Activated CD8-positive, alpha-beta memory T cell treated with anti-CD3 and anti-CD28 coated beads for 1 hour (primary cell): ENCODE results near the gene RELB.

Experiments used
- DNase-seq, 2 donors: peaks; one replicate each; pipeline ENCODE4 v3.0.0-alpha.2; 2020; ENCODE audit warnings: low read depth in 1 of 2; ENCODE audit errors: extremely low read depth in 1 of 2

RELB gene

DNA sequence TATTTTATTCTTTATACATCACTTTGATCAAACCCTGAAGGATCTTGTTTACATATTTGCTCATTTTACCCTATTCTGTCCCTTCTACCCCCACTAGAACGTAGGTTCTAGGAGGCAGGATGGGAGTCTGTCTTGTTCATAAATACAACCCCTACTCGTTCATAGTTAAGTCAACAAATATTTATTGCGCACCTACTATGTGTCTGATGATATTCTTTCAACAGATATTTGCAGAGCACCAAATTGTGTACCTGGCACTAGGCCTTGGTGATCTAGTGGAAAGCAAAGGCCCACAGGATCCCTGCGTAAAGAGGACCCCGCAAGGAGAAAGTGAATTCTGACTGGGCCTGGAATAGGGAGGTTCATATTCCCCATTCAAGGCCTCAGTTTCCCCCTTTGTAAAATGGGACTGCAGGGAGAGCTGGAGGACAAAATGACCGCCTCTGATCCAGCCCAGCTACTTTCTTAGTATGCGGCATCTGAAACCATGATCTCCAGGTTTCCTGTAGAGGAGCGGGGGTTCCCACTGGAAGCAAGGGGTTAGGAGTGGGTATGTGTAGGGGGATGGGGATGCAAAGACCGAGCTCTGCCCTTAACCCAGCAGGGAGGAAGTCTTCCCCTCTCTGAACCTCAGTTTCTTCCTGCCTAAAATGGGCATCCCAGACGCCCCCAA is 77.3 kb downstream of the RELB start:
- DNase-seq = no peak

DNA sequence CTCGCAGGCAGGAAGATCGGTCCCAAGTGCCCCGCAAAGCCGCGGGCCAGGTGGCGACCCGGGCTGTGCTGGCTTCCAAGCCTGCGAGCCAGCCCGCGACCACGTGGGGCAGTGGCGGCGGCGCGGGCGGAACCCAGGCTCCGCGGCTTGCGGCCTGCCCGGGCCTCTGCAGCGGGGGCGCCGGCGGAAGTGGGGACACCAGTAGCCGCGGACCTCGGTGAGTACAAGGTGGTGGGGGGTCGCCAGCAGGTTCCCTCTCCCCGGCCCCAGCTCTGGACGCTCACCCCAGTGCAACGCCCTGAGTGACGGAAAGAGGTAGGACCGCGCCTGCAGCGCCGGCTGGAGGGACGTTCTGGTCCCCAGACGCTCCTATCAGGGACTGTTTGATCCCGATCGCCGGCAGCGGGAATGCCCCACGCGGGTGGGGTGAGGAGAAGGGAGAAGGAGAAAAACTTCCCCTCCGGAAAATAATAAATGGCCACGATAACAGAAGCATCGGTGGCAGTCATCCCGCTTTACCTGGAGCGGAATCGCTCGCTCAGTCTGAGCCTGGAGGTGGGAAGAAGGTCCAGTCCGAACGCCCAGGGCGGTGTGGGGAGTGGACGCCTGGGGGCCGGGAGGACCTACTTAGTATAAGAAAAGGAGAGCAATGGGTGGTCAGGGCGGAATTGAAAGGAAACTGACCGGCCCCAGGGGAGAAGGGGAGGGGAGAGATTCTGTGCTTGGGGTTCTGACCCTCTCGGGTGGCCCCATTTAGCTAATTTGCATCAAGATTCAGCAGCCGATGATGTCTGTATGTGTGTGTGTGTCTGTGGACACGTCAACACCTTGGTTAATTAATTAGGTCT is 78.0 kb downstream of the RELB start, which contains the start of gene GEMIN7:
Gene GEMIN7, plus strand, starts transcription at position 198 of the 848 bp plus-strand sequence. CDS start 10,855 bp downstream, outside the sequence.
- DNase-seq = peak; percentile 37 to 74

DNA sequence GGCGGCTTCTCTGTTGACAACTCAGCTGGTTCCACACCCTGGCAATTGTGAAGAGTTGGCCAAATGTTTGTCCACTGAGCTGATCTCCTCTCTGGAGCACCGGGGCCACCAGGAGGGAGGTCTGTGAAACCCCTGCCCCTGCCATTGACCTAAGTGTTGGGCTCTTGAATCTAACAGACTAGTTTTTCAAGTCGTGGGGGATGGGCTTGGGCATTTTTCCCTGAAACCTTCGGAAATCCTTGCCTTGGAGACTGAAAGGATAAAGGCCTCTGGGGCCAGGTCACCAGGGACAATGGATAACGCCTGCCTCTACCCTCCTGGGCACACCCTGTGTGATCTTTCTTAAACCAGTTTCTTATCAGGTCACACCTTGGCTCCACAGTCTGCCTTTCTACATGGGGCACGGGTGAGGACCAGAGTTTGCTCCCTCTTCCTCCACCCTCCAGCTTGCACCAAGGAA is 78.7 kb downstream of the RELB start:
- no peak for DNase-seq

GRCh38 chr19:45082170-45082569 is 80.9 kb downstream of the RELB start:
- no peak for DNase-seq

DNA sequence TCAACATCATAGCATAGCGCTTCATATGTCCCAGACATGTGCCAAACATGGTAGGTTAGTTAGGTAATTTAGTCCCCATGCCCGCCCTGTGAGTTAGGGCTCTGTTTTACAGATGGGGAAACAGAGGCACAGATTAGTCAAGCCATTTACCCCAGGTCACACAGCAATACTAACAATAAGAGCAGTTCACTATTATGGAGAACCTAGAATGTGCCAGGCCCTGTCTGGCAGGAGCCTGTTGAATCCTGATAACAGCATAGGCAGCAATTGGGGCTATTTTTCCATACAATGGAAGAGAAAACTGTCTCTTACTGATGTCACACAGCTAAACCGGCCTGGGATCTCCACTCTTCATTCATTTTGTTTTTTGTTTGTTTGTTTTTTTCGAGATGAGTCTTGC is 85.2 kb downstream of the RELB start:
- no peak for DNase-seq

DNA sequence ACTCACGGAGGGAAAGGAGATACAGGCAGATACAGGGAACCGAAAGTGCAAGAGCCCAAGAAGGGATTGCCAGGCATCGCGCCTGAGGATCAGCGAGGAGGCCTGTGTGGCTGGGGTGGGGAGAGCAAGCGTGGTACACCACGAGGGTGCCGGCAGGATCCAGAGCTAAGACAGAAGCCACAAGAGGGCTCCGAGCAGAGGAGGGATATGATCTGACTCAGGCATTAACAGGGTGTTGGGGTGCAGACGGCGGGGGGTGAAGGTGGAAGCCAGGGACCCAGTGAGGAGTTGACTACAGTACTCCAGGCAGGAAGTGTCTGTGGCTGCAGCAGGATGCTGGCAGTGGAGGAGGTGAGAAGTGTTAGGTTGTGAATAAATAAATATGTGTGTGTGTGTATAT is 86.3 kb downstream of the RELB start:
- DNase-seq = peak; percentile 29 to 45
